Loucy (cell line): ENCODE data around the gene GAPDH.
A peak's percentile ranks its signal among the peaks of the same experiment; 100 is the strongest.
"Not testable (repeated sequence)": the region's sequence is repeated elsewhere in the genome, so short reads cannot be mapped to it uniquely, and the experiment has no call there.

Experiments
- H2AFZ ChIP-seq: fragments of 200-600 bp; sonication (generic); 2 replicates; pipeline ENCODE4 v1.6.0; 2016; ENCODE audit warnings: antibody characterized with exemption, mild to moderate bottlenecking, low read length, moderate library complexity
- H3F3A ChIP-seq: fragments of 200-600 bp; 2 replicates; pipeline ENCODE4 v1.6.0; 2016; ENCODE audit warnings: antibody characterized with exemption, low read depth, mild to moderate bottlenecking
- H3K27me3 ChIP-seq: fragments of 200-600 bp; sonication (generic); 2 replicates; pipeline ENCODE4 v1.6.1; 2014; ENCODE audit warnings: low read length, mild to moderate bottlenecking; ENCODE audit not compliant: insufficient read depth, poor library complexity, severe bottlenecking
- H3K36me3 ChIP-seq: fragments of 200-600 bp; sonication (generic); 2 replicates; pipeline ENCODE4 v1.6.1; 2016; ENCODE audit warnings: low read length; ENCODE audit not compliant: insufficient read depth
- H3K4me1 ChIP-seq: fragments of 200-600 bp; sonication (generic); 2 replicates; pipeline ENCODE4 v1.5.1; 2014; ENCODE audit warnings: low read length, mild to moderate bottlenecking; ENCODE audit not compliant: insufficient read depth, poor library complexity, severe bottlenecking
- H3K4me2 ChIP-seq: fragments of 200-600 bp; sonication (generic); 2 replicates; pipeline ENCODE4 v1.6.0; 2014; ENCODE audit warnings: antibody characterized with exemption, low read length, low read depth, mild to moderate bottlenecking; ENCODE audit not compliant: poor library complexity, severe bottlenecking
- H3K4me3 ChIP-seq: fragments of 200-600 bp; sonication (generic); 2 replicates; pipeline ENCODE4 v1.5.1; 2014; ENCODE audit warnings: low read length, mild to moderate bottlenecking, mixed read lengths; ENCODE audit not compliant: poor library complexity, severe bottlenecking
- H3K79me2 ChIP-seq: fragments of 200-600 bp; sonication (generic); 2 replicates; pipeline ENCODE4 v1.6.1; 2014; ENCODE audit warnings: low read length; ENCODE audit not compliant: insufficient read depth
- H3K9ac ChIP-seq: fragments of 200-600 bp; sonication (generic); 2 replicates; pipeline ENCODE4 v1.6.0; 2014; ENCODE audit warnings: mild to moderate bottlenecking, low read depth, low read length, moderate library complexity; ENCODE audit not compliant: poor library complexity, severe bottlenecking
- H3K9me2 ChIP-seq: fragments of 200-600 bp; sonication (generic); replicated peaks from 2 replicates; pipeline ENCODE4 v1.6.1; 2016; ENCODE audit warnings: low read depth, low read length, mixed read lengths
- H3K9me3 ChIP-seq: fragments of 200-600 bp; sonication (generic); 2 replicates; pipeline ENCODE4 v1.6.1; 2014; ENCODE audit warnings: mild to moderate bottlenecking, antibody characterized with exemption, low read length, low read depth; ENCODE audit not compliant: insufficient read depth
- H4K20me1 ChIP-seq: fragments of 200-600 bp; sonication (generic); 2 replicates; pipeline ENCODE4 v1.6.0; 2014; ENCODE audit warnings: antibody characterized with exemption, low read length, mild to moderate bottlenecking; ENCODE audit not compliant: insufficient read depth, poor library complexity, severe bottlenecking
- CTCF ChIP-seq: fragments of 200-600 bp; sonication (generic); conservative IDR thresholded peaks from 2 replicates; pipeline ENCODE4 v1.5.1; 2014; ENCODE audit warnings: mild to moderate bottlenecking, antibody characterized with exemption, low read length
- EZH2phosphoT487 ChIP-seq: fragments of 200-600 bp; IDR thresholded peaks from 2 replicates; pipeline ENCODE4 v1.6.1; 2018; ENCODE audit warnings: antibody characterized with exemption, mild to moderate bottlenecking, moderate library complexity, borderline replicate concordance

The GAPDH gene

GRCh38 chr12:6535960-6536847, 1.9 kb downstream of the GAPDH start:
- H3K36me3 ChIP-seq: peaks cover 62% of the 10 kb centered on the region
- H3K4me2 ChIP-seq: peak overlapping the region; percentile 99
- H3K4me1 ChIP-seq: peaks cover 33% of the 10 kb centered on the region
- H3K4me3 ChIP-seq: peak overlapping the region; percentile 86
- H3K27me3 ChIP-seq: peaks cover 10% of the 10 kb centered on the region
- peaks cover 52% of the 10 kb centered on the region for H4K20me1 ChIP-seq
- no peaks in the 10 kb centered on the region for H3K9me2 ChIP-seq
- H3K9me3 ChIP-seq: no peaks in the 10 kb centered on the region
- H2AFZ ChIP-seq: no peak overlapping the region
- H3K9ac ChIP-seq: peak overlapping the region; percentile 100
- H3K79me2 ChIP-seq: peaks cover 66% of the 10 kb centered on the region
- H3F3A ChIP-seq: peaks cover 21% of the 10 kb centered on the region; the same call in 1 of the 2 replicates
- no peak for TF ChIP-seq CTCF
- TF ChIP-seq EZH2phosphoT487: no peak

GRCh38 chr12:6536894-6537579, 2.7 kb downstream of the GAPDH start:
- Histone ChIP-seq H3K9ac (peak overlapping the region; percentile 100), H3K4me3 (peak overlapping the region; percentile 86), H3K9me3 (no peaks in the 10 kb centered on the region), H3K27me3 (peaks cover 10% of the 10 kb centered on the region), H3K4me1 (peaks cover 30% of the 10 kb centered on the region), H3K4me2 (peak overlapping the region; percentile 99), H4K20me1 (peaks cover 50% of the 10 kb centered on the region), H3K79me2 (peaks cover 58% of the 10 kb centered on the region), H3F3A (peaks cover 21% of the 10 kb centered on the region; the same call in 1 of the 2 replicates), H3K9me2 (no peaks in the 10 kb centered on the region), H2AFZ (no peak overlapping the region), H3K36me3 (peaks cover 53% of the 10 kb centered on the region)
- TF ChIP-seq EZH2phosphoT487 (no peak), CTCF (no peak)

GRCh38 chr12:6537580-6538419, 3.5 kb downstream of the GAPDH start:
- not testable (repeated sequence) for H2AFZ ChIP-seq, H3K9me3 ChIP-seq, H3K9ac ChIP-seq, H3K9me2 ChIP-seq
- Histone ChIP-seq H3K36me3 (peaks cover 53% of the 10 kb centered on the region), H3K79me2 (peaks cover 50% of the 10 kb centered on the region), H3K4me3 (peak overlapping the region; percentile 86), H3K4me1 (peaks cover 22% of the 10 kb centered on the region), H4K20me1 (peaks cover 43% of the 10 kb centered on the region), H3F3A (peaks cover 21% of the 10 kb centered on the region; the same call in 1 of the 2 replicates), H3K4me2 (peak overlapping the region; percentile 99), H3K27me3 (peaks cover 10% of the 10 kb centered on the region)
- peak; percentile 79 for TF ChIP-seq CTCF
